ENCODE data around the gene SMC6. TPM values are rescaled to one million over a fixed set of nuclear protein-coding genes. Genes with fewer than 3 reads are reported as not detected.
A peak's percentile ranks its signal among the peaks of the same experiment; 100 is the strongest.

SMC6 gene
- polyA plus RNA-seq, 3 donors from 2014 or later = 4.1 to 14.6 (median 5.1) TPM

GRCh38 chr2:17646838-17647701, 106.5 kb downstream of the SMC6 start:
- DNase-seq = no peak
- no peaks in the 10 kb centered on the region for H3K9me3 Mint-ChIP-seq
- H3K4me3 Mint-ChIP-seq = no peak overlapping the region
- H3K27me3 Mint-ChIP-seq (ENCODE audit: low read depth in 3 of 3) = peaks cover 0 to 2% (median 0%) of the 10 kb centered on the region in 3 donors
- no peaks in the 10 kb centered on the region for H3K4me1 Mint-ChIP-seq
- no peaks in the 10 kb centered on the region for H3K36me3 Mint-ChIP-seq
- H3K27ac Mint-ChIP-seq = no peak overlapping the region

GRCh38 chr2:17646081-17646554, 107.5 kb downstream of the SMC6 start:
- H3K9me3 Mint-ChIP-seq = no peaks in the 10 kb centered on the region
- peaks cover 0 to 2% (median 0%) of the 10 kb centered on the region in 3 donors for H3K27me3 Mint-ChIP-seq (ENCODE audit: low read depth in 3 of 3)
- H3K4me1 Mint-ChIP-seq = no peaks in the 10 kb centered on the region
- no peaks in the 10 kb centered on the region for H3K36me3 Mint-ChIP-seq
- DNase-seq = peak; percentile 9 to 29 (median 18)
- H3K27ac Mint-ChIP-seq = no peak overlapping the region
- no peak overlapping the region for H3K4me3 Mint-ChIP-seq

GRCh38 chr2:17644997-17645720, 108.5 kb downstream of the SMC6 start:
- Mint-ChIP-seq H3K4me1 (no peaks in the 10 kb centered on the region), H3K27ac (no peak overlapping the region), H3K27me3 (ENCODE audit: low read depth in 3 of 3) (peaks cover 0 to 2% (median 0%) of the 10 kb centered on the region in 3 donors), H3K4me3 (no peak overlapping the region), H3K36me3 (no peaks in the 10 kb centered on the region), H3K9me3 (no peaks in the 10 kb centered on the region)
- DNase-seq = no peak

- Mint-ChIP-seq H3K4me1 (no peaks in the 10 kb centered on the region), H3K36me3 (no peaks in the 10 kb centered on the region), H3K4me3 (no peak overlapping the region), H3K27ac (no peak overlapping the region), H3K27me3 (ENCODE audit: low read depth in 3 of 3) (peaks cover 0 to 2% (median 2%) of the 10 kb centered on the region in 3 donors), H3K9me3 (no peaks in the 10 kb centered on the region)
- DNase-seq = no peak
Measured at GRCh38 chr2:17643031-17643615, 110.5 kb downstream of the SMC6 start.

- no peak for DNase-seq
- Mint-ChIP-seq H3K9me3 (no peaks in the 10 kb centered on the region), H3K36me3 (no peaks in the 10 kb centered on the region), H3K27ac (no peak overlapping the region), H3K27me3 (ENCODE audit: low read depth in 3 of 3) (peaks cover 2 to 3% (median 2%) of the 10 kb centered on the region in 3 donors), H3K4me3 (no peak overlapping the region), H3K4me1 (no peaks in the 10 kb centered on the region)
Measured at GRCh38 chr2:17640406-17640805, 113.2 kb downstream of the SMC6 start.

- no peak overlapping the region for H3K4me3 Mint-ChIP-seq
- peaks cover 2 to 4% (median 2%) of the 10 kb centered on the region in 3 donors for H3K27me3 Mint-ChIP-seq (ENCODE audit: low read depth in 3 of 3)
- no peaks in the 10 kb centered on the region for H3K4me1 Mint-ChIP-seq
- no peaks in the 10 kb centered on the region for H3K36me3 Mint-ChIP-seq
- no peak for DNase-seq
- H3K27ac Mint-ChIP-seq = no peak overlapping the region
- H3K9me3 Mint-ChIP-seq = no peaks in the 10 kb centered on the region
Measured at GRCh38 chr2:17638196-17638743, 115.3 kb downstream of the SMC6 start.

GRCh38 chr2:17637131-17637906, 116.3 kb downstream of the SMC6 start:
- peaks cover 2 to 4% (median 2%) of the 10 kb centered on the region in 3 donors for H3K27me3 Mint-ChIP-seq (ENCODE audit: low read depth in 3 of 3)
- H3K4me1 Mint-ChIP-seq = no peaks in the 10 kb centered on the region
- H3K36me3 Mint-ChIP-seq = no peaks in the 10 kb centered on the region
- H3K4me3 Mint-ChIP-seq = no peak overlapping the region
- no peak for DNase-seq
- H3K27ac Mint-ChIP-seq = no peak overlapping the region
- H3K9me3 Mint-ChIP-seq = no peaks in the 10 kb centered on the region

GRCh38 chr2:17636257-17636656, 117.4 kb downstream of the SMC6 start:
- Mint-ChIP-seq H3K4me3 (no peak overlapping the region), H3K27me3 (ENCODE audit: low read depth in 3 of 3) (peaks cover 2 to 4% (median 2%) of the 10 kb centered on the region in 3 donors), H3K36me3 (no peaks in the 10 kb centered on the region), H3K9me3 (no peaks in the 10 kb centered on the region), H3K27ac (no peak overlapping the region), H3K4me1 (no peaks in the 10 kb centered on the region)
- DNase-seq = no peak

GRCh38 chr2:17634997-17635396, 118.6 kb downstream of the SMC6 start:
- Mint-ChIP-seq H3K9me3 (no peaks in the 10 kb centered on the region), H3K27me3 (ENCODE audit: low read depth in 3 of 3) (peaks cover 2 to 4% (median 2%) of the 10 kb centered on the region in 3 donors), H3K4me3 (no peak overlapping the region), H3K27ac (no peak overlapping the region), H3K36me3 (no peaks in the 10 kb centered on the region), H3K4me1 (no peaks in the 10 kb centered on the region)
- DNase-seq = no peak

GRCh38 chr2:17630089-17630488, 123.5 kb downstream of the SMC6 start:
- Mint-ChIP-seq H3K9me3 (no peaks in the 10 kb centered on the region), H3K4me1 (peaks cover 0 to 2% of the 10 kb centered on the region in 2 donors), H3K27ac (no peak overlapping the region), H3K36me3 (no peaks in the 10 kb centered on the region), H3K27me3 (ENCODE audit: low read depth in 3 of 3) (peaks cover under 1 to 2% (median 1%) of the 10 kb centered on the region in 3 donors), H3K4me3 (no peak overlapping the region)
- no peak for DNase-seq

- DNase-seq = no peak
- no peak overlapping the region for H3K4me3 Mint-ChIP-seq
- no peak overlapping the region for H3K27ac Mint-ChIP-seq
- H3K27me3 Mint-ChIP-seq (ENCODE audit: low read depth in 3 of 3) = peaks cover 0 to 2% (median 2%) of the 10 kb centered on the region in 3 donors
- peaks cover 0 to 2% of the 10 kb centered on the region in 2 donors for H3K4me1 Mint-ChIP-seq
- no peaks in the 10 kb centered on the region for H3K36me3 Mint-ChIP-seq
- peaks cover 0 to 3% (median 0%) of the 10 kb centered on the region in 6 donors for H3K9me3 Mint-ChIP-seq
Measured at GRCh38 chr2:17628349-17629261, 125.0 kb downstream of the SMC6 start.

- peaks cover 2% of the 10 kb centered on the region in 3 donors for H3K27me3 Mint-ChIP-seq (ENCODE audit: low read depth in 3 of 3)
- H3K4me3 Mint-ChIP-seq = no peak overlapping the region
- no peak for DNase-seq
- H3K9me3 Mint-ChIP-seq = peaks cover 0 to 3% (median 0%) of the 10 kb centered on the region in 6 donors
- H3K4me1 Mint-ChIP-seq = peaks cover 0 to 2% of the 10 kb centered on the region in 2 donors
- no peak overlapping the region for H3K27ac Mint-ChIP-seq
- H3K36me3 Mint-ChIP-seq = no peaks in the 10 kb centered on the region
Measured at GRCh38 chr2:17627434-17627833, 126.2 kb downstream of the SMC6 start.
